GM23338 (cell line): ENCODE results near the gene TRPM2. TPM values are rescaled to one million over a fixed set of nuclear protein-coding genes. Genes with fewer than 3 reads are reported as not detected.

Source experiments
- ATAC-seq: fragments of 200-7000 bp; cut with Tn5 transposase; 3 replicates; pipeline ENCODE4 v1.9.1; 2020
- DNase-seq: peaks from one replicate; pipeline ENCODE4 v3.0.0-alpha.2; 2015; ENCODE audit warnings: low spot score
- H2AFZ ChIP-seq: fragments of 200-600 bp; sonication (generic); 2 replicates; pipeline ENCODE4 v1.8.0; 2016; ENCODE audit warnings: antibody characterized with exemption, mild to moderate bottlenecking, moderate library complexity
- H3F3A ChIP-seq: fragments of 200-600 bp; sonication (generic); replicated peaks from 2 replicates; pipeline ENCODE4 v1.8.0; 2017; ENCODE audit warnings: antibody characterized with exemption, mixed run types, low read depth
- H3K27ac ChIP-seq: fragments of 200-600 bp; sonication (generic); 2 replicates; pipeline ENCODE4 v1.6.1; 2016; ENCODE audit warnings: low read depth
- H3K27me3 ChIP-seq: fragments of 200-600 bp; sonication (generic); 2 replicates; pipeline ENCODE4 v1.8.0; 2016; ENCODE audit warnings: mild to moderate bottlenecking, mixed run types, moderate library complexity; ENCODE audit not compliant: insufficient read depth
- H3K36me3 ChIP-seq: fragments of 200-600 bp; sonication (generic); 2 replicates; pipeline ENCODE4 v1.8.0; 2016; ENCODE audit warnings: mild to moderate bottlenecking; ENCODE audit not compliant: insufficient read depth
- H3K4me1 ChIP-seq: fragments of 200-600 bp; sonication (generic); 2 replicates; pipeline ENCODE4 v1.8.0; 2016; ENCODE audit warnings: mild to moderate bottlenecking, moderate library complexity; ENCODE audit not compliant: insufficient read depth
- H3K4me2 ChIP-seq: fragments of 200-600 bp; sonication (generic); 2 replicates; pipeline ENCODE4 v1.7.1; 2017; ENCODE audit warnings: mixed run types
- H3K4me3 ChIP-seq: fragments of 200-600 bp; sonication (generic); 2 replicates; pipeline ENCODE4 v1.6.1; 2016; ENCODE audit warnings: mixed run types
- H3K79me2 ChIP-seq: fragments of 200-600 bp; sonication (generic); replicated peaks from 2 replicates; pipeline ENCODE4 v1.8.0; 2017; ENCODE audit warnings: mild to moderate bottlenecking; ENCODE audit not compliant: insufficient read depth
- H3K9me2 ChIP-seq: fragments of 200-600 bp; sonication (generic); 2 replicates; pipeline ENCODE4 v1.8.0; 2017; ENCODE audit not compliant: insufficient read depth
- H4K20me1 ChIP-seq: fragments of 200-600 bp; sonication (generic); replicated peaks from 2 replicates; pipeline ENCODE4 v1.8.0; 2017; ENCODE audit warnings: mild to moderate bottlenecking; ENCODE audit not compliant: insufficient read depth
- H3K27ac Mint-ChIP-seq: 2 replicates; pipeline ENCODE4 v1.8.0; 2020; ENCODE audit warnings: inconsistent platforms, mild to moderate bottlenecking, moderate library complexity, mixed read lengths
- H3K27me3 Mint-ChIP-seq: 3 replicates; pipeline ENCODE4 v1.8.0; 2022; ENCODE audit warnings: low read depth, mild to moderate bottlenecking, moderate library complexity, mixed read lengths, inconsistent platforms; ENCODE audit not compliant: insufficient read depth, poor library complexity
- H3K36me3 Mint-ChIP-seq: 3 replicates; pipeline ENCODE4 v1.8.0; 2021; ENCODE audit warnings: low read depth, mild to moderate bottlenecking, inconsistent platforms, moderate library complexity, mixed read lengths
- H3K4me1 Mint-ChIP-seq: 3 replicates; pipeline ENCODE4 v1.8.0; 2020; ENCODE audit warnings: mild to moderate bottlenecking, inconsistent platforms, mixed read lengths
- H3K4me3 Mint-ChIP-seq: 3 replicates; pipeline ENCODE4 v1.8.0; 2021; ENCODE audit warnings: moderate library complexity, mild to moderate bottlenecking, inconsistent platforms, mixed read lengths
- H3K9me3 Mint-ChIP-seq: 3 replicates; pipeline ENCODE4 v1.8.0; 2020; ENCODE audit warnings: moderate library complexity, mild to moderate bottlenecking, inconsistent platforms, mixed read lengths
- CREB1 ChIP-seq: fragments of 250-450 bp; sonication (Bioruptor Pico); IDR thresholded peaks from 2 replicates; pipeline ENCODE4 v1.5.0; 2020; ENCODE audit warnings: low read depth, mild to moderate bottlenecking, moderate library complexity
- EZH2 ChIP-seq: fragments of 200-600 bp; sonication (generic); IDR thresholded peaks from one replicate; pipeline ENCODE4 v1.8.0; 2017; ENCODE audit warnings: antibody characterized with exemption, mild to moderate bottlenecking, low read depth; ENCODE audit not compliant: unreplicated experiment
- EZH2phosphoT487 ChIP-seq: fragments of 200-600 bp; sonication (generic); IDR thresholded peaks from one replicate; pipeline ENCODE4 v1.8.1; 2018; ENCODE audit warnings: antibody characterized with exemption; ENCODE audit not compliant: unreplicated experiment
- NANOG ChIP-seq: IDR thresholded peaks from 2 replicates; pipeline ENCODE4 v1.6.1; 2016; ENCODE audit warnings: antibody characterized with exemption, borderline replicate concordance
- POLR2AphosphoS5 ChIP-seq: IDR thresholded peaks from 2 replicates; pipeline ENCODE4 v1.6.1; 2016; ENCODE audit warnings: antibody characterized with exemption, low read depth
- ZNF331 ChIP-seq: fragments of 250-450 bp; sonication (Bioruptor Pico); IDR thresholded peaks from 2 replicates; pipeline ENCODE4 v1.5.0; 2020; ENCODE audit warnings: low read depth, mild to moderate bottlenecking, moderate library complexity
- polyA plus RNA-seq: library from polyadenylated mRNA; unstranded; fragments of >200 nt; fragmentation: Nextera tagmentation; extraction: Ambion mirVana; gene quantifications from 2 replicates; pipeline ENCODE4 v1.2.1, GENCODE V29; 2016
- total RNA-seq: library from RNA; depleted of rRNA; stranded (reverse); fragments of >200 nt; shearing (Covaris generic); gene quantifications from 2 replicates; pipeline ENCODE4 v1.2.3, GENCODE V29; 2014
- TF ChIP-seq, protein P1 (sequence below): IDR thresholded peaks from one replicate; pipeline ENCODE4 v1.6.1; 2018; ENCODE audit warnings: antibody characterized with exemption; ENCODE audit not compliant: unreplicated experiment
- TF ChIP-seq, protein P2 (sequence below), 2 experiments: fragments of 200-600 bp in 1 of 2; sonication (generic) in 1 of 2; conservative IDR thresholded peaks; 2 replicates each; pipeline versions ENCODE4 v1.5.1 to v1.6.1; 2016 to 2017; ENCODE audit warnings: antibody characterized with exemption in 2 of 2, low read depth in 2 of 2, mild to moderate bottlenecking in 2 of 2, moderate library complexity in 1 of 2
- TF ChIP-seq, protein P3 (sequence below): fragments of 250-450 bp; sonication (Bioruptor Pico); IDR thresholded peaks from 2 replicates; pipeline ENCODE4 v1.5.0; 2020; ENCODE audit warnings: mild to moderate bottlenecking, moderate library complexity

The TRPM2 gene
- total and polyA plus RNA-seq, 2 experiments from 2014 or later: 0.53 to 0.83 TPM

DNA sequence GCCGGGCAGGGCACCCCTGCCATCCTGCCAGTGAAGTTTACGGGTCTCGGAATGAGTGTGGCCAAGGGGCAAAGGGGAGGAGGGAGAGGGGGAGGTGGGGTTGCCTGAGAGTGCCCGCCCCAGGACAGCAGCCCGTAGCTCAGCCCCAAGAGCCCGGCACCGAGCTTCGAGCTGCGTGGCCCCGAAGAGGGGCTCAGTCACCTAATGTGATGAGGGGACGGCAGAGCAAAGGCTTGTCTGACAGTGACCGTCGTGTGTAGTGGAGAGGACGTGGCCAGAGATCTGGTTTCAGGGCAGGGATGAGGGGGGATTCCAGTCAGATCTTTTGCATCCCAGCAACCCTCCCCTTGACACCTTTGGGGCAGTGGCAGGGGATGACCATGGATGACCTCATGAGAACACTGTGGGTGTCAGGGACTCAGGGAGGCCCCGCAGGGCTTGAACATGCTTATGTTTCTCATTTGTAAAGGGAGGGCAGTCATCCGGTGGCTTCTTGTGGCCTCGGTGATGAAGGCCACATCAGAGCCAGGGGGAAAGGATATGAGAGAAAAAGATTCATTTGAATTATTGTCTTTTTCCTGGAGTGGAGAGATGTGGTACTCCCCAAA, 1.1 kb upstream of the TRPM2 start:
- Histone ChIP-seq H3K27ac (no peak overlapping the region), H3K36me3 (no peaks in the 10 kb centered on the region), H3K27me3 (peaks cover 36% of the 10 kb centered on the region), H3K4me2 (no peak overlapping the region), H3K9me2 (no peaks in the 10 kb centered on the region), H3K79me2 (no peaks in the 10 kb centered on the region), H4K20me1 (no peaks in the 10 kb centered on the region), H2AFZ (no peak overlapping the region), H3F3A (no peaks in the 10 kb centered on the region), H3K4me3 (no peak overlapping the region), H3K4me1 (no peaks in the 10 kb centered on the region; the same call in 1 of the 2 replicates)
- DNase-seq (no peak), ATAC-seq (no peak)
- no peaks in the 10 kb centered on the region; the same call in 2 of the 3 replicates for H3K4me1 Mint-ChIP-seq
- H3K27ac Mint-ChIP-seq: no peak overlapping the region
- peaks cover 30% of the 10 kb centered on the region for H3K27me3 Mint-ChIP-seq
- H3K4me3 Mint-ChIP-seq: no peak overlapping the region
- H3K9me3 Mint-ChIP-seq: no peaks in the 10 kb centered on the region
- H3K36me3 Mint-ChIP-seq: no peaks in the 10 kb centered on the region
- TF ChIP-seq CREB1 (no peak), NANOG (no peak), ZNF331 (CRISPR knock-in tag) (no peak), EZH2 (no peak), EZH2phosphoT487 (no peak), POLR2AphosphoS5 (no peak)
- TF ChIP-seq, protein P1, sequence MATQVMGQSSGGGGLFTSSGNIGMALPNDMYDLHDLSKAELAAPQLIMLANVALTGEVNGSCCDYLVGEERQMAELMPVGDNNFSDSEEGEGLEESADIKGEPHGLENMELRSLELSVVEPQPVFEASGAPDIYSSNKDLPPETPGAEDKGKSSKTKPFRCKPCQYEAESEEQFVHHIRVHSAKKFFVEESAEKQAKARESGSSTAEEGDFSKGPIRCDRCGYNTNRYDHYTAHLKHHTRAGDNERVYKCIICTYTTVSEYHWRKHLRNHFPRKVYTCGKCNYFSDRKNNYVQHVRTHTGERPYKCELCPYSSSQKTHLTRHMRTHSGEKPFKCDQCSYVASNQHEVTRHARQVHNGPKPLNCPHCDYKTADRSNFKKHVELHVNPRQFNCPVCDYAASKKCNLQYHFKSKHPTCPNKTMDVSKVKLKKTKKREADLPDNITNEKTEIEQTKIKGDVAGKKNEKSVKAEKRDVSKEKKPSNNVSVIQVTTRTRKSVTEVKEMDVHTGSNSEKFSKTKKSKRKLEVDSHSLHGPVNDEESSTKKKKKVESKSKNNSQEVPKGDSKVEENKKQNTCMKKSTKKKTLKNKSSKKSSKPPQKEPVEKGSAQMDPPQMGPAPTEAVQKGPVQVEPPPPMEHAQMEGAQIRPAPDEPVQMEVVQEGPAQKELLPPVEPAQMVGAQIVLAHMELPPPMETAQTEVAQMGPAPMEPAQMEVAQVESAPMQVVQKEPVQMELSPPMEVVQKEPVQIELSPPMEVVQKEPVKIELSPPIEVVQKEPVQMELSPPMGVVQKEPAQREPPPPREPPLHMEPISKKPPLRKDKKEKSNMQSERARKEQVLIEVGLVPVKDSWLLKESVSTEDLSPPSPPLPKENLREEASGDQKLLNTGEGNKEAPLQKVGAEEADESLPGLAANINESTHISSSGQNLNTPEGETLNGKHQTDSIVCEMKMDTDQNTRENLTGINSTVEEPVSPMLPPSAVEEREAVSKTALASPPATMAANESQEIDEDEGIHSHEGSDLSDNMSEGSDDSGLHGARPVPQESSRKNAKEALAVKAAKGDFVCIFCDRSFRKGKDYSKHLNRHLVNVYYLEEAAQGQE: no peak
- TF ChIP-seq, protein P2, sequence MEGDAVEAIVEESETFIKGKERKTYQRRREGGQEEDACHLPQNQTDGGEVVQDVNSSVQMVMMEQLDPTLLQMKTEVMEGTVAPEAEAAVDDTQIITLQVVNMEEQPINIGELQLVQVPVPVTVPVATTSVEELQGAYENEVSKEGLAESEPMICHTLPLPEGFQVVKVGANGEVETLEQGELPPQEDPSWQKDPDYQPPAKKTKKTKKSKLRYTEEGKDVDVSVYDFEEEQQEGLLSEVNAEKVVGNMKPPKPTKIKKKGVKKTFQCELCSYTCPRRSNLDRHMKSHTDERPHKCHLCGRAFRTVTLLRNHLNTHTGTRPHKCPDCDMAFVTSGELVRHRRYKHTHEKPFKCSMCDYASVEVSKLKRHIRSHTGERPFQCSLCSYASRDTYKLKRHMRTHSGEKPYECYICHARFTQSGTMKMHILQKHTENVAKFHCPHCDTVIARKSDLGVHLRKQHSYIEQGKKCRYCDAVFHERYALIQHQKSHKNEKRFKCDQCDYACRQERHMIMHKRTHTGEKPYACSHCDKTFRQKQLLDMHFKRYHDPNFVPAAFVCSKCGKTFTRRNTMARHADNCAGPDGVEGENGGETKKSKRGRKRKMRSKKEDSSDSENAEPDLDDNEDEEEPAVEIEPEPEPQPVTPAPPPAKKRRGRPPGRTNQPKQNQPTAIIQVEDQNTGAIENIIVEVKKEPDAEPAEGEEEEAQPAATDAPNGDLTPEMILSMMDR (conservative IDR thresholded peaks at IDR 0.05; ENCODE audit: low read depth in 2 of 2): no peak
- TF ChIP-seq, protein P3, sequence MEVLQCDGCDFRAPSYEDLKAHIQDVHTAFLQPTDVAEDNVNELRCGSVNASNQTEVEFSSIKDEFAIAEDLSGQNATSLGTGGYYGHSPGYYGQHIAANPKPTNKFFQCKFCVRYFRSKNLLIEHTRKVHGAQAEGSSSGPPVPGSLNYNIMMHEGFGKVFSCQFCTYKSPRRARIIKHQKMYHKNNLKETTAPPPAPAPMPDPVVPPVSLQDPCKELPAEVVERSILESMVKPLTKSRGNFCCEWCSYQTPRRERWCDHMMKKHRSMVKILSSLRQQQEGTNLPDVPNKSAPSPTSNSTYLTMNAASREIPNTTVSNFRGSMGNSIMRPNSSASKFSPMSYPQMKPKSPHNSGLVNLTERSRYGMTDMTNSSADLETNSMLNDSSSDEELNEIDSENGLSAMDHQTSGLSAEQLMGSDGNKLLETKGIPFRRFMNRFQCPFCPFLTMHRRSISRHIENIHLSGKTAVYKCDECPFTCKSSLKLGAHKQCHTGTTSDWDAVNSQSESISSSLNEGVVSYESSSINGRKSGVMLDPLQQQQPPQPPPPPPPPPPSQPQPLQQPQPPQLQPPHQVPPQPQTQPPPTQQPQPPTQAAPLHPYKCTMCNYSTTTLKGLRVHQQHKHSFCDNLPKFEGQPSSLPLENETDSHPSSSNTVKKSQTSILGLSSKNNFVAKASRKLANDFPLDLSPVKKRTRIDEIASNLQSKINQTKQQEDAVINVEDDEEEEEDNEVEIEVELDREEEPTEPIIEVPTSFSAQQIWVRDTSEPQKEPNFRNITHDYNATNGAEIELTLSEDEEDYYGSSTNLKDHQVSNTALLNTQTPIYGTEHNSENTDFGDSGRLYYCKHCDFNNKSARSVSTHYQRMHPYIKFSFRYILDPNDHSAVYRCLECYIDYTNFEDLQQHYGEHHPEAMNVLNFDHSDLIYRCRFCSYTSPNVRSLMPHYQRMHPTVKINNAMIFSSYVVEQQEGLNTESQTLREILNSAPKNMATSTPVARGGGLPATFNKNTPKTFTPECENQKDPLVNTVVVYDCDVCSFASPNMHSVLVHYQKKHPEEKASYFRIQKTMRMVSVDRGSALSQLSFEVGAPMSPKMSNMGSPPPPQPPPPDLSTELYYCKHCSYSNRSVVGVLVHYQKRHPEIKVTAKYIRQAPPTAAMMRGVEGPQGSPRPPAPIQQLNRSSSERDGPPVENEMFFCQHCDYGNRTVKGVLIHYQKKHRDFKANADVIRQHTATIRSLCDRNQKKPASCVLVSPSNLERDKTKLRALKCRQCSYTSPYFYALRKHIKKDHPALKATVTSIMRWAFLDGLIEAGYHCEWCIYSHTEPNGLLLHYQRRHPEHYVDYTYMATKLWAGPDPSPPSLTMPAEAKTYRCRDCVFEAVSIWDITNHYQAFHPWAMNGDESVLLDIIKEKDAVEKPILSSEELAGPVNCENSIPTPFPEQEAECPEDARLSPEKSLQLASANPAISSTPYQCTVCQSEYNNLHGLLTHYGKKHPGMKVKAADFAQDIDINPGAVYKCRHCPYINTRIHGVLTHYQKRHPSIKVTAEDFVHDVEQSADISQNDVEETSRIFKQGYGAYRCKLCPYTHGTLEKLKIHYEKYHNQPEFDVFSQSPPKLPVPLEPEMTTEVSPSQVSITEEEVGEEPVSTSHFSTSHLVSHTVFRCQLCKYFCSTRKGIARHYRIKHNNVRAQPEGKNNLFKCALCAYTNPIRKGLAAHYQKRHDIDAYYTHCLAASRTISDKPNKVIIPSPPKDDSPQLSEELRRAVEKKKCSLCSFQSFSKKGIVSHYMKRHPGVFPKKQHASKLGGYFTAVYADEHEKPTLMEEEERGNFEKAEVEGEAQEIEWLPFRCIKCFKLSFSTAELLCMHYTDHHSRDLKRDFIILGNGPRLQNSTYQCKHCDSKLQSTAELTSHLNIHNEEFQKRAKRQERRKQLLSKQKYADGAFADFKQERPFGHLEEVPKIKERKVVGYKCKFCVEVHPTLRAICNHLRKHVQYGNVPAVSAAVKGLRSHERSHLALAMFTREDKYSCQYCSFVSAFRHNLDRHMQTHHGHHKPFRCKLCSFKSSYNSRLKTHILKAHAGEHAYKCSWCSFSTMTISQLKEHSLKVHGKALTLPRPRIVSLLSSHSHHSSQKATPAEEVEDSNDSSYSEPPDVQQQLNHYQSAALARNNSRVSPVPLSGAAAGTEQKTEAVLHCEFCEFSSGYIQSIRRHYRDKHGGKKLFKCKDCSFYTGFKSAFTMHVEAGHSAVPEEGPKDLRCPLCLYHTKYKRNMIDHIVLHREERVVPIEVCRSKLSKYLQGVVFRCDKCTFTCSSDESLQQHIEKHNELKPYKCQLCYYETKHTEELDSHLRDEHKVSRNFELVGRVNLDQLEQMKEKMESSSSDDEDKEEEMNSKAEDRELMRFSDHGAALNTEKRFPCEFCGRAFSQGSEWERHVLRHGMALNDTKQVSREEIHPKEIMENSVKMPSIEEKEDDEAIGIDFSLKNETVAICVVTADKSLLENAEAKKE (CRISPR knock-in tag): no peak
